Stimulated activated CD4-positive, alpha-beta T cell treated with anti-CD3 and anti-CD28 coated beads, Interleukin-4, amount 100 ng/mL, for 48 hours (primary cell): ENCODE results near the gene LIMK1.
"Not testable (repeated sequence)": the region's sequence is repeated elsewhere in the genome, so short reads cannot be mapped to it uniquely, and the experiment has no call there.

Experiments
- DNase-seq, 2 donors: peaks; one replicate each; pipeline ENCODE4 v3.0.0-alpha.2; 2020; ENCODE audit warnings: low read depth in 2 of 2

The LIMK1 gene

GRCh38 chr7:74083117-74083876 lies at the start of gene LIMK1:
Gene LIMK1, plus strand, starts transcription at chr7:74083804. Its CDS starts 187 bp downstream, at chr7:74083991.
- peak; percentile 61 to 76 for DNase-seq

DNA sequence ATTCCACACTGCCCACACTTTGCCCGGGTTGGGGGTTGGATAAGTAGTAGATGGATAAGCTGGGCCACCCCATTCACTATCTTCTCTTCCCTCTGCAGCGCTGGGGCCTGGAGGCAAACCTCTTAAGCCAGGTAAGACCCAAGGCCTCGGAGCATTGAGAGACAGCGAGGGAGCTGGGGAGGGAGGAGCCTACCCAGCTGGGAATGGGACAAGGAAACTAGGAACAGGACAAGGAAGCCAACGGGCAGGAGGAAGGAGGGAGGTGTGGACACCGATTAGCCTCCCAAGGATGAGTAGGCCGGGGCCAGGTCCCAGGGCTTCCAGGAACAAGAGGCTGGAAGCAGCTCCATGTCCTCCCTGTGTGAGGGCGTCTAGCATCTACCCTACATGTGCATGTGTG lies 46.0 kb upstream of the LIMK1 start:
- no peak for DNase-seq

DNA sequence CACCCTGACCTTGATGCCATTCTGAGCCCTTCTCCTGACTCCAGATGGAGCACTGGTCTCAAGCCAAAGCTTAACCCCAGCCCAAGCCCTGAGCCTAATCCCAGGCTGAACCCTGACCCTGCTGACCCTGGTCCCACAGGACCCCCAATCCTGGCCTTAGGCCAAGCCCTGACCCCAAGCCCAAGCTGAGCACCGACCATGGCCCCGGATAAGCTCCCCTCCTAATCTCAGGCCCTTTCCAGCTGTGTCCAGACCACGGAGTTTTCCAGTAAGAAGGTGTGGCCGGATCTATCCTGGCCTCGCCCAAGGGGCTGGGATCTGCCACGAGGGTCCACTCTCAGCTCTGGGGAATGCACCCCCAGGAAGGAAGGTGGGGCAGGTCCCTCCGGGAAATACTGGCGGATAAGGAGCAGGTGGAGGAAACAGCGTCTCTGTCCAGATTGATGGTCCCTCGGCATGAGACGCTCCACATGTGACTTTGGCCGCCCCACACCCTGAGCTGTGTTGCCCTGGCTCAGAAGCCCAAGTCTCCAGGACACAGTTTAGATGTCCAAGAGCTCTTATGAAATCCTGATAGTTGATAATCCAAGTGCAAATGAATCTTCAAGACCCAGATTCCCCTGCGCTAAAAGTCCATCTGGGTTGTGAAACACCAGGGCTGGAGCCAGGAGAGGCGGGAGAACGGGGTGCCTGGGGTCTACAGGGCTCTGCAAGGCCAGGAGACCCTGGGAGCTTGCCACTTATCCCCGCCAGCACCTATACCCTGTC lies 45.2 kb upstream of the LIMK1 start:
- DNase-seq: no peak

DNA sequence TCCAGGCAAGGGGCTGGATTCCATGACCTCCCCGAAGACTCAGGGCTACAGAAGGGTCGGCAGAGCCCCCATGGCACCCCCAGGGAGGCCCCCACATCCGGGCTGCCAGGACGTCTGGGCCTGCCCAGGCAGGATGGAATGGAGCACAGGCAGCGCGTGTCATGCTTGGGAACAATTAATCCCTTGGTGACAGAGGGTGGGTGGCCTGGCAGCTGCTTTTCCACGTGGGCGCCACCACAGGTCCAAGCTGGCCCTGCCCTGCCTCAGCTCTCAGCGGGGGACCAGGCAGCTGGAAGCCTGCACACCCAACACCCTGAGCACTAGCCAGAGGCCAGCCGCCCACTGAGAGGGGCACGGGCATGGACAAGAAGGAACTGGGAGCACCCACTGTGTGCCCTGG lies 44.3 kb upstream of the LIMK1 start:
- DNase-seq: no peak

GRCh38 chr7:74040101-74040790 lies 43.4 kb upstream of the LIMK1 start:
- no peak for DNase-seq

DNA sequence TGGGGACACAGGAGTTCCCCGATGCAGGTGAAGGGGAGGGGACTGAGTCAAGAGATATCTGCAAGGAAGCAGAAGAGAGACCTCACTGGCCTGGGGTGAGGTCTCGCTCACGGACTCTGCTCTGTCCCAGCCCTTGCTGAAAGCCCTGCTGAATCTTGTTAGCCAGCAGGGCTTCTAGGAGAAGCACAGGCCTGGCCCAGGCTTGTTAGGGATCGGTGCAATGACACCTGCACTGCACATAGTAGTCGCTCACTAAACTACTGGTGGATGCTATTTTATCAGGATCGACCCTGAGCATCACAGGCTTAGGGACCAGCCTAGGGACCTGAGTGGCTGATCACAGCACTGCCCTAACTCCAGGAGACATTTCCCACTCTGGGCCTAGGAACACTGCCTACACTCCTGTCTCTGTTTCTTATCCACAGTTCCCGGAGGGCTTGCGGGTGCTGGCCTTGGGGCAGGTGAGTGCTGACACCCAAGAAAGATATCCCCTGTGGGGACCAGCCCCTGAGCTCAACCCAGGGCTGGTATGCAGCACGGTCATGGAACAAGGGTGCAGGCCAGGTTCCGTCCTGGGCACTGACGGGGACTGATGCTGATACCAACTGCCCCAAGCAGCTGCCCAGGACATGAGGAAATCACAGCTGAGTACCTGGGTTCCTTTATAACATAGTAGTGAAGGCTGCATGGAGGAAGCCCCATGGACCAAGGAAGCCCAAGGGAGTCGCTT lies 42.6 kb upstream of the LIMK1 start:
- DNase-seq: no peak

GRCh38 chr7:74042746-74043522 lies 40.7 kb upstream of the LIMK1 start:
- DNase-seq: no peak

- no peak for DNase-seq
Observed at GRCh38 chr7:74043523-74043951, 40.1 kb upstream of the LIMK1 start.

DNA sequence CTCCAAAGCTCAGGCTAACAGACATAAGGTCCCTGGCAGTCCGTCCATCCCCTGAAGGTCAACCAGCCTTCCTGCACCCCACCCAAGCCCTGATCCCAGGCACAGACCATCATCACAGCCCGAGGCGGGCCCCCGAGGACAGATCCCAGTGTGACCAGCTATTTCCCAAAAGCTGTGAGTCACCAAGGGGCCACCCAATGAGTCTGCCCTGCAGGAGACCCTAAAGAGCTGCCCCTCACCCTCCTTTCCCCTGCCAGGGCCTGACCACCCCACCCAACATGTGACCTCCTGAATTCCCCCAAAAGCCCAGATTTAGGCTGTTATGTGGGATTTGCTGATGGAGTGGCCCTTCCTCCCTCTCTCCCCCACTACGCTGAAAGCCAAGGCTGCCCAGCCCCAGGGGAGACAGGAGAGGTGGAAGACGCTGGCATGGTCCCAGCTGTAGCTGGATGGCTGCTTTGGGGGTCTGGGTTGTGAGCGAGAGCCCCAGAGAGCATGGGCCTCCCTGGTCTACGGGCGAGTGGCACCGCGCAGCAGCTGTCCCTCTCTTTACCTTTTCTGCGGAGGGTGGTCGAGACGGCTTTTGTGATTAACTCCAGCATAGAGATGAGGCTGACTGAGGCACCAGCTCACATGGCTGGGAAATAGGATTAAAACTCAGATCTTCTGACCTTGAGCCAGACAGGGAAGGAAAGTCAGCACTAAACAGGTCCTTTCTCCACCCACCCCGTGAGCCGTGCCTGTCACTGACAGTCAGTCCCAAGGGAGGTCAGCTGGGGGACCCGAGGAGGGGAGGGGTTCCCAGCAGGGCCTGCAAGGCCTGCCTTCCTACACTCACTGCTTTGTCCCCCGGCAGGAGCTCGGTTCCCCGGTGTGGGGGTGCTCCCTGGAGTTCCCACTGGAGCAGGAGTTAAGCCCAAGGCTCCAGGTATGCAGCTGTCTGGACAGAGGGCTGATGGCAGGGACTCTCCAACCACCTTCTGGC lies 38.9 kb upstream of the LIMK1 start:
- DNase-seq: no peak

- DNase-seq: not testable (repeated sequence)
Observed at GRCh38 chr7:74046581-74046980, 37.0 kb upstream of the LIMK1 start.

DNA sequence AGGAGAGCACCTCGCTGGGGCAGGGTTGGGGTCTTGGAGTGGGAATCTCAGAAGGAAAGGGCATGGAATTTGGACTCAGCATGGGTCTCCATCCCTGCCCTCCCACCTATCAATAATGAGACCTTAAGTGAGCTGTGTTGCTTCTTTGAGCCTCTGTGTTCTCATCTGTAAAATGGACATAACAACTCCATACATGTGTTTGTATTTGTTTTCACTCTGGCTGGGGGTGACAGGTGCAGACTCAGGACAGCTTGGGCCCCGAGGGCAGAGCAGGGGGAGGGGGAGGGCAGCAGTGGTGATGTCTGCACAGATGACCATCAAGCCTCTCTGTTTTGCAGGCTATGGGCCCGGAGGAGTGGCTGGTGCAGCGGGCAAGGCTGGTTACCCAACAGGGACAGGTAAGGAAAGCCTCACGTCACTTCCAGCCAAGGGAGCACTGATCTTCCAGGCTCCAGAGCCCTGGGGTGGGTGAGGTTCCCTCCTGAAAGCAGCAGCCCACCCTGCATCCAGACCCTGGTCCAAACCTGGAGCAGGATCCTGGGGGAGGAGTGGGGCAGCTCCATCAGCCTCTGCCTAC lies 35.7 kb upstream of the LIMK1 start:
- DNase-seq: no peak

DNA sequence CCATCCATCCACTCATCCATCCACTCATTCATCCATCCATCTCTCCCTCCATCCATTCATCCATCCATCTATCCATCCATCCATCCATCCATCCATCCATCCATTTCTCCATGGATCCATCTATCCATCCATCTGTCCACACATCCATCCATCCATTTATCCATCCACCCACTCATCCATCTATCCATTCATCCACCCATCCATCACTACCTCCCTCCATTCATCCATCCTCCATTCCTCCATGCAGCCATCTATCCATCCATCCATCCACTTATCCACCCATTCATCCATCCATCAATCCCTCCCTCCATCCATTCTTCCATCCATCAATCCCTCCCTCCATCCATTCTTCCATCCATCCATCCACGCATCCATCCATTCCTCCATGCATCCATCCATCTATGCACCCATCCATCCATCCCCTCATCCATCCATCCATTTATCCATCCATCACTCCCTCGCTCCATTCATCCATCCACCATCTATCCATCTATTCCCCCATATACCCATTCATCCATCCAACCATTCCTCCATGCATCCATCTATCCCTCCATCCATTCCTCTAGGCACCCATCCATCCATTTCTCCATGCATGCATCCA lies 34.5 kb upstream of the LIMK1 start:
- DNase-seq: no peak

DNA sequence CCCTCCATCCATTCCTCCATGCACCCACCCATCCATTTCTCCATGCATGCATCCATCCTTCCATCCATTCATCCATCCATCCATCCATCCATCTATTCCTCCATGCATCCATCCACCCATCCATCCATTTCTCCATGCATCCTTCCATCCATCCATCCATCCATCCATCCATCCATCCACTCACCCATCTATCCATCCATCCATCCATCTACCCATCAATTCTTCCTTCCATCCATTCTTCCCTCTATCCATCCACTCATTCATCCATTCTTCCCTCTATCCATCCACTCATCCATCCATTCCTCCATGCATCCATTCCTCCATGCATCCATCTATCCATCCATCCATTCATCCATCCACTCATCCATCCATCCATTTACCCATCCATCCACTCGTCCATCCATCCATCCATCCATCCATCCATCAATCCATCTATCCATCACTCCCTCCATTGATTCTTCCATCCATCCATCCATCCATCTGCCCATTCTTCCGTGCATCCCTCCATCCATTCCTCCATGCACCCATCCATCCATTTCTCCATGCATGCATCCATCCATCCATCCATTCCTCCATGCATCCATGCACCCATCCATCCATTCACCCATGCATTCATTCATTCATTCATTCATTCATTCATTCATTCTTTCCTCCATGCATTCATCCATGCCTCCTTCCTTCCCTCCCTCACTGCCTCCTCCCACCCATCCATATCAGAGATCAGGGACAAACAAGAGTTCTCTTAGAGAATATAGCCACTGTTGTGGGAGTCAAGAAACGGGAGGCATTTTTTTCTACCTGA lies 33.4 kb upstream of the LIMK1 start:
- DNase-seq: no peak

- DNase-seq: no peak
Observed at GRCh38 chr7:74051193-74051592, 32.4 kb upstream of the LIMK1 start.

DNA sequence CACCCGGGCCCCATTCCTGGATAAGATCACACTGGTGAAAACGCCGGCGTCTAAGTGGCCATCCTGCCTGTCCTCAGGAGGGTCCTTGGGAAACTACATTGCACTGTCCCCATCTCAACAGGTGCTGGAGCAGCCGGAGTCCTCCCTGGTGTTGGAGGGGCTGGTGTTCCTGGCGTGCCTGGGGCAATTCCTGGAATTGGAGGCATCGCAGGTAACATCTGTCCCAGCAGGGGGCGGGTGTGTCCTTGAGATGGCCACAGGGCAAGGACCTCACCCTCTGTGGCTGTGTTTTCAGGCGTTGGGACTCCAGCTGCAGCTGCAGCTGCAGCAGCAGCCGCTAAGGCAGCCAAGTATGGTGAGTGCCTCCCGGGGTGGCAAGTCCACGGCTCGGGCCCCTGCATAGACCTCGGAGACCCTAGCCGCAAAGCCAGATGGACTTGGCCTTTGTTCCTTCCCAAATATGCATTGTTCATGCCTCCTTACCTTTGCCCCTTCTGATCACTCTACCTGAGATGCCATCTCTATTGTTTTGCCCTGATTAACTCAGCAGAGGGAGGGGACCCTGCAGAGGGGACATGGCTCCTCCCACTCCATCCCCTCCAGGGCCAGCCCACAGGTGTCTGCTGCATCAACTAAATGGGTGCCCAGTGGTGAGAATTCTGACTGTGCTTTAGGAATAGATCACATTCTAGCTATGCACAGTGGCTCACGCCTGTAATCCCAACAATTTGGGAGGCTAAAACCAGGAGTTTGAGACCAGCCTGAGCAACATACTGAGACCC lies 31.8 kb upstream of the LIMK1 start:
- no peak for DNase-seq

DNA sequence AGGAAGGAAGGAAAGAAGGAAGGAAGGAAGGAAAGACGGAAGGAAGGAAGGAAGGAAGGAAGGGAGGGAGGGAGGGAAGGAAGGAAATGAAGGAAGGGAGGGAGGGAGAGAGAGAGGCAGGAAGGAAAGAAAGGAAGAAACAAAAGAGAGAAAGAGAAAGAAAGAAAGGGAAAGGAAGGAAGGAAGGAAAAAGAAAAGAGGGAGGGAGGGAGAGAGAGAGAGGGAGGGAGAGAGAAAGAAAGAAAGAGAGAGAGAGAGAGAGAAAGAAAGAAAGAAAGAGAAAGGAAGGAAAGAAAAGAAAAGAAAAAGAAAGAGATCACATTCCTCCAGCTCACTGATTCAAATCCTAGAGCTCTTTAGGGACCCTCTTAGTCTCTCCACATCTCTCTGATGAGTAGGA lies 31.0 kb upstream of the LIMK1 start:
- DNase-seq: no peak

DNA sequence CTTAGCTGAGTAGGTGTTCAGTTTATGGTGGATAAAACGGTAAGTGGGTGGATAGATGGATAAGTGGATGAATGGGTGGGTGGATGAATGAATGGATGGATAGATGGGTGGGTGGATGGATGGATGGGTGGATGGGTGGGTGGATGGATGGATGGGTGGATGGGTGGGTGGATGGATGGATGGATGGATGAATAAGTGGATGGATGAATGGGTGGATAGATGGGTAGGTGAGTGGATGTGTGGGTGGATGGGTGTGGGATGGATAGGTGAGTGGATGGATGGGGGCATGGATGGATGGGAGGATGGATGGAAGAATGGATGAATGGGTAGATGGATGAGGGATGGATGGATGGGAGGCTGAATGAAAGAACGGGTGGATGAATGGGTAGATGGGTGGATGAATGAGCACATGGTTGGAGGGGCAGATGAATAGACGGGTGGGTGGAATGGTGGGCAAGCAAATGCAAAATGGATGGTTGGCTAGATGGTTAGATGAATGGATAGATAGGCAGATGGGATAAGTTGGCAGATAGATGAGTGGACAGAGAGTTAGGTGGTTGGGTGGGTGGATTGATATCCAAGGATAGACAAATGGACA lies 29.9 kb upstream of the LIMK1 start:
- no peak for DNase-seq
